ENCODE data around the gene CACNA2D4.

Gene CACNA2D4

DNA sequence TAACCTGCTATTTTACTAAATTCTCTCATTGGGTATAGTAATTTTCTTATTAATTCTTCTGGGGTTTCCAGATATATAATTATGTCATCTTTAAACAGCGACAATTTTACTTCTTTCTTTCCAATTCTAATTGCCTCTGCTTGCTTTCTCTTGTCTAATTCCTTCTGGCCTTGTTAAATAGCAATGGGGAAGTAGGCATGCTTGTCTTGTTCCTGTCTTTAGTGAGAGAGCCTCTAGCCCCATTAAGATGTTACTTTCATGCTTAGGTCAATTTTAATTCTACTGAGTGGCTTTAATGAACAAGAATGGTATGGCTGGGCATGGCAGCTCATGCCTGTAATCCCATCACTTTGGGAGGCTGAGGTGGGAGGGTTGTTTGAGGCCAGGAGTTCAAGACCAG lies 66.4 kb downstream of the CACNA2D4 start:
- no peak for DNase-seq (ENCODE audit: low spot score in 2 of 2)
- H3K4me3 ChIP-seq, result no peak overlapping the region
- no peaks in the 10 kb centered on the region for H3K9me3 ChIP-seq
- no peaks in the 10 kb centered on the region for H3K36me3 ChIP-seq (replicated peaks)
- in situ Hi-C loops (cut with MboI; ENCODE audit: low sequenced_read_pairs), result no loop called here
- H3K27me3 ChIP-seq (ENCODE audit: low read depth), result no peaks in the 10 kb centered on the region
- no peaks in the 10 kb centered on the region for H3K4me1 ChIP-seq

DNA sequence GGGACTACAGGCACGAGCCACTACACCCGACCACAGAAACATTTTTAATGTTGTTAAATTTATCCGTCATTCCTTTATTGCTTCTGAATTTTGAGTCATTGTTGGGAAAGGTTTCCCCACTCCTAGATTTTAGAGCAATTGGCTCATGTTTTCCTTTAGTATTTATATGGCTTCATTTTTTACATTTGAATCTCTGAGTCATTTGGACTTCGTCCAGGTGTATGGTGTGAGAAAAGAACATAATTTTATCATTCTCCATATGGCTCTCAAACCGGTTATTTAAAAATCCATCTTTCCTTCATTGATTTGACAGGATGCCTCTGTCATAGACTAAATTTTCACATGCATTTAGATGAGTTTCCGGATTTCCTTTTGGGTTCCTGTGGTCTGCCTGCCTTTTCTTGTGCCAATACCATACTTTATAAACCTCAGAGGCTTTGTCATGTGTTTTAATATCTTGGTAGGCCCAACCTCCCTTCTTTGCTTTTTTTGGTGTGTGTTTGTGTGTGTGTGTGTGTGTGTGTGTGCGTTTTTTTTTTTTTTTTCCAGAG lies 67.2 kb downstream of the CACNA2D4 start:
- in situ Hi-C loops (cut with MboI; ENCODE audit: low sequenced_read_pairs), result no loop called here
- H3K9me3 ChIP-seq, result no peaks in the 10 kb centered on the region
- H3K27me3 ChIP-seq (ENCODE audit: low read depth), result no peaks in the 10 kb centered on the region
- no peaks in the 10 kb centered on the region for H3K36me3 ChIP-seq (replicated peaks)
- no peak overlapping the region for H3K4me3 ChIP-seq
- H3K4me1 ChIP-seq, result no peaks in the 10 kb centered on the region
- DNase-seq (ENCODE audit: low spot score in 2 of 2), result no peak

DNA sequence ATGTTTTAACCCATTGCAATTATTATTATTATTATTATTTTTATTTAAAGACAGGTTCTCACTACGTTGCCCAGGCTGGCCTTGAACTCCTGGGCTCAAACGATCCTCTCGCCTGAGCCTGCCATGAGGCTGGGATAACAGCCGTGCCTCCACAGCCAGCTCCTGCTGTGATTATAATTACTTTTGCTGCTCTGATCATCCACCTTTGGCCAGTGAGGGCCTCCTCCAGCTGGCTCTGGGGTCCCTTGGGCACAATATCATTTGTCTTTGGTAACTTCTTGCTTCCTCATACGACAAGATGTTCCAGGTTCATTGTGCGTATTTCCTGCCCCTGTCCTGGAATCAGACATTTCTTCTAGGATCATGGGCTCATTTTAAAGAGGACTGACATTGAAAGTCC lies 69.7 kb downstream of the CACNA2D4 start:
- no peaks in the 10 kb centered on the region for H3K9me3 ChIP-seq
- H3K4me1 ChIP-seq, result no peaks in the 10 kb centered on the region
- H3K36me3 ChIP-seq (replicated peaks), result no peaks in the 10 kb centered on the region
- DNase-seq (ENCODE audit: low spot score in 2 of 2), result no peak
- H3K4me3 ChIP-seq, result no peak overlapping the region
- H3K27me3 ChIP-seq (ENCODE audit: low read depth), result no peaks in the 10 kb centered on the region
- in situ Hi-C loops (cut with MboI; ENCODE audit: low sequenced_read_pairs), result no loop called here

DNA sequence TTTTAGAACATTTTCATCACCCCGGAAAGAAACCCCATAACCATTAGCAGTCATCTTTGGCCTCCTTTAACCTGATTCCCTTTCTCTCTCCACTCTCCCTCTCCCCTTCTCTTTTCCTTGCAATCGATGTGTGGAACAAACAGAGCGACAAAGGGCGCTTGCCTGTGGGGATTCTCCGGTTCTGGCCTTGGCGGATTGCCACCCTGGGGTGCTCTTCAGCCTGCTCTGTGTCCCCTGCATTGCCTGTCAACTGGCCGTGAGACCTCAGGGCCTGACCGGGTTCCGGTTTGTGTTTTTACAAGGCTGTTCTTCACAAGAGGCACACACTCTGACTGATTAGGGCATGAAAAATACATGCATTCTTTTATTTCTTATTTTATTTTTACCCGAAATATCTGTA lies 70.3 kb downstream of the CACNA2D4 start:
- DNase-seq (ENCODE audit: low spot score in 2 of 2), result no peak
- H3K27me3 ChIP-seq (ENCODE audit: low read depth), result no peaks in the 10 kb centered on the region
- in situ Hi-C loops (cut with MboI; ENCODE audit: low sequenced_read_pairs), result no loop called here
- H3K9me3 ChIP-seq, result no peaks in the 10 kb centered on the region
- no peak overlapping the region for H3K4me3 ChIP-seq
- H3K4me1 ChIP-seq, result no peaks in the 10 kb centered on the region
- no peaks in the 10 kb centered on the region for H3K36me3 ChIP-seq (replicated peaks)

DNA sequence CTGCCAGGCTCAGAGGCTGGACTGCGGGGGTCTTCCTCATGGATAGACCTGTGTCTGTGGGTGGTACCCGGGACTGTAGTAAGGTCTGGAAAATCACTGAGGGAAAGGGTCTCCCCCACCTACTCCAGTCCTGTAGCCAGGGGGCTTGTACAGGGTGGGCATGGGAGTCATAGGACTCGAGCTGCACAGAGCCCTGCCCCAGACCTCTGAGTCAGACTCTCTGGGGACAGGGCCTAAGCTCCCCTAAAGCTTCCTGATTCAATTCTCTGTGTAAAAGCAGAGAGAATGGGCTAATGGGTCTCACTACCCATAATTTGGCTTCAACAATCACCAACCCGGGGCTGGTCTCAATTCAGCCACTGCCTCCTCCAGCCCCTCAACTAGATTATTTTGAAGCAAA lies 71.0 kb downstream of the CACNA2D4 start:
- in situ Hi-C loops (cut with MboI; ENCODE audit: low sequenced_read_pairs), result no loop called here
- Histone ChIP-seq H3K4me3 (no peak overlapping the region), H3K36me3 (replicated peaks) (no peaks in the 10 kb centered on the region), H3K27me3 (ENCODE audit: low read depth) (no peaks in the 10 kb centered on the region), H3K4me1 (no peaks in the 10 kb centered on the region), H3K9me3 (no peaks in the 10 kb centered on the region)
- DNase-seq (ENCODE audit: low spot score in 2 of 2), result no peak

DNA sequence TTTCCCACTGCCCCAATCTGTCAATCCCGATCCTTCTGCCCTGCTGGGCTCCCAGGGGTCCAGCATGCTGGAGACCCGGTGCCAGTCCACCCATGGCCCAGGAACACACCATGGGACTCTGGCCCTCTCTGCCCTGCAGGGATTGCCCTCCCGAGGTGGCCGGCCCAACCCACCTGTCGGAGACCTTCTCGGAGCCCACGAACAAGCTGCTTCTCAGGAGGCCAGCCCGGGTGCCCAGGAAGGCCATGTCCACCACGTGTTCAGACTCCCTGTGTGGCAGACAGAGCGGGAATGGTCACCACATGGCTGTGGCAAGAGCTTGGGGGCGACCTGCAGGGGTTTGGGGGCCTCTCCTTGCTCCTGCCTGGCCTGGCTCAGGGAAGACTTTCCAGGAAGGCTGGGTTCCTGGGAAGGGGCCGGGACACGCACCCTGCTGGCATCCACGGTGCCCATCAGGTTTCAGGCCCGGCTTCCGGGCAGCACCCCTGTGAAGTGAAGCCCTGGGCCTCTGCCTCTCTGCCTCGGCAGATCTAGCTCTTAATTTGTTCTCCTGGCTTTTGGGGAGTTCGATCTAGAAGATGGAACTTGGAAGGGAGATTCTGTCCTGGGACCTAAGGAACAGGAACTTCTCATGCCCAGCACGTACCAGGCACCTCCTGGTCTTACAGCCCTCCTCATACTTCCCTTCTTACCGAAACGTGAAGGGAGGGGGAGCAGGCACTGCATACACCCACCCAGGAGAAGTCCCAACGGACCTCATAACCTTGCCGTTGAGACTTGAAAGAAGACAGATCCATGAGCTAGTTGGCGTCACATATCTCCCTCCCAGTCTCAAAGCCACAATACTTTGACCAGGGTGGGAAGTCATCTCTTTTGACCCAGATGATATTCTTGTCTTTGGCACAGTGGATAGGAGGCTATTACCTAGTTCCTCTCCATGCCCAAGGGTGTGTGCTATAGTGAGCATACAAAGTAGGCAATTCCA lies 71.7 kb downstream of the CACNA2D4 start:
- Histone ChIP-seq H3K36me3 (replicated peaks) (no peaks in the 10 kb centered on the region), H3K4me1 (no peaks in the 10 kb centered on the region), H3K9me3 (no peaks in the 10 kb centered on the region), H3K4me3 (no peak overlapping the region), H3K27me3 (ENCODE audit: low read depth) (no peaks in the 10 kb centered on the region)
- in situ Hi-C loops (cut with MboI; ENCODE audit: low sequenced_read_pairs), result no loop called here
- DNase-seq (ENCODE audit: low spot score in 2 of 2), result no peak

DNA sequence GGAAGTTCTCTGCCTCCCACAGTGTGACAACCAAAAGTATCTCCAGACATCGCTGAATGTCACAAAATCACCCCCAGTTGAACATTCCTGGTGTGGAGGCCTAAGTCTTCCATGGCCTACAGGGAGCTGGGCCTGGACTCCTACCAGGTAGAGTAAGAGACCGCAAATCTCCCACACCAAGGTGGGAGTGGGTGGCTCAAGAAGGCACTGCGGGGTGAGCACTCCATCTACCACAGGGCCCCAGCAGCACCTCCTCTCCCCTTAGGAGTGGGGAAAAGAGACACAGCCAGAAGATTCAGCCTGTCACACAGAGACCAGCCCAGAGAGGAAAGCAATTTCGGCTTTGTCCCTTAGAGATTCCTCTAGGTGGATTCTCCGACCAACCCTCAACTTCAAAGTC lies 72.6 kb downstream of the CACNA2D4 start:
- in situ Hi-C loops (cut with MboI; ENCODE audit: low sequenced_read_pairs), result no loop called here
- DNase-seq (ENCODE audit: low spot score in 2 of 2), result no peak
- H3K27me3 ChIP-seq (ENCODE audit: low read depth), result no peaks in the 10 kb centered on the region
- no peaks in the 10 kb centered on the region for H3K4me1 ChIP-seq
- no peaks in the 10 kb centered on the region for H3K36me3 ChIP-seq (replicated peaks)
- H3K4me3 ChIP-seq, result no peak overlapping the region
- H3K9me3 ChIP-seq, result no peaks in the 10 kb centered on the region

DNA sequence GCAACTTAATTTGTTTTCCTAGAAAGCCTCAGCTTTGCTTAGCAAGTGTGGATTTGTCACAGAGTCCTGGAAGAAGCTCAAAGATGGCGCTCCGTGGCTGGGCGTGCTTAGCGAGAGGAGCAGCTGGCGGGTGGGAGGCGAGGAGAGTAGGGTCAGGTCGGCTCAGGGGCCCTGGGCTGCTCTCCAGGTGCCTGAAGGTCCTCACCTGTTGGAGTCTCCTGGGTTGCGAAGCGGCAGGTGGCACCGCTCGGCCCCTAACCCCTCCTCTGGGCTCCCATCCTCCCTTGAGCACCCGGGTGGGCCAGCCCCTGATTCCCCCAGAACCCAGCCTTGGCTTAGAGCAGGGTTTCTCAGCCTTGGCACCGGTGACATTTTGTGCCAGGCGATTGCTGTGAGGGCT lies 73.0 kb downstream of the CACNA2D4 start:
- Histone ChIP-seq H3K9me3 (no peaks in the 10 kb centered on the region), H3K36me3 (replicated peaks) (no peaks in the 10 kb centered on the region), H3K27me3 (ENCODE audit: low read depth) (no peaks in the 10 kb centered on the region), H3K4me3 (no peak overlapping the region), H3K4me1 (no peaks in the 10 kb centered on the region)
- in situ Hi-C loops (cut with MboI; ENCODE audit: low sequenced_read_pairs), result no loop called here
- no peak for DNase-seq (ENCODE audit: low spot score in 2 of 2)

DNA sequence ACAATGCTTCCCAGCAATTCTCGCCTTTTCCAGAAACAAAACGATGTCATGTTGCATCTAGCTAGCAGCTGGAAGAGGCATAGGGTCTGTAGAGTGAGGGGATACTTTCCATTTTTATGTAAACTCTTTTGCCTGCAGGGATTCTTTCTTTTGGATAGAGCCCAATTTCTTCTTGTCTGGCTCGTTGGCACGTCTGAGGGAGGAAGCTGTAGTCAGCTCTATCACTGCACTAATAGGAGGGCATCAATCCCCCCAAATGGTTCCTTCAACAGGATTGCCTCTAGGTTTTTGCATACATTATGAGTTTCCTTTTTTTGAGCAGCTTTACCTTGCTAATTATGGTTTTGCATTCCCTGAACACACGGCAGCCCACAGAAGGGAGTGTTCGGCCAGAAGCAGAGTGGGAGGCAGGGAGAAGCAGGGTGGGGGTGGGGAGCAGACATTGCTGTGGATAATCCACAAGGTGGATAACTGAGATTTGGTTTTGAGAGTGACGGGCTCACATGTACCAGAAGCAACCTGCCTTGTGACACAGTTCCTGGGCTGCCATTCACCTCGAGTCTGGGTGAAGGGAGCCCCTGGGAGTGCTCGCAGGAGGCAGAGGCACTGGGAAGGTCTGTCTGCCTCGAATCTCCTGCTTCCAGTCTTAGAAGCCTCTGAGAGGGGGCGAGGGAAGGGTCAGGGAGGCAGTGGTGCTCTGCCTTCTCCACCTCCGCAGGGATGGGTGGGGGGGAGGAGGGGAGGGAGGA lies 73.6 kb downstream of the CACNA2D4 start:
- DNase-seq (ENCODE audit: low spot score in 2 of 2), result no peak
- Histone ChIP-seq H3K36me3 (replicated peaks) (no peaks in the 10 kb centered on the region), H3K9me3 (no peaks in the 10 kb centered on the region), H3K4me1 (no peaks in the 10 kb centered on the region), H3K27me3 (ENCODE audit: low read depth) (no peaks in the 10 kb centered on the region), H3K4me3 (no peak overlapping the region)
- in situ Hi-C loops (cut with MboI; ENCODE audit: low sequenced_read_pairs), result no loop called here

DNA sequence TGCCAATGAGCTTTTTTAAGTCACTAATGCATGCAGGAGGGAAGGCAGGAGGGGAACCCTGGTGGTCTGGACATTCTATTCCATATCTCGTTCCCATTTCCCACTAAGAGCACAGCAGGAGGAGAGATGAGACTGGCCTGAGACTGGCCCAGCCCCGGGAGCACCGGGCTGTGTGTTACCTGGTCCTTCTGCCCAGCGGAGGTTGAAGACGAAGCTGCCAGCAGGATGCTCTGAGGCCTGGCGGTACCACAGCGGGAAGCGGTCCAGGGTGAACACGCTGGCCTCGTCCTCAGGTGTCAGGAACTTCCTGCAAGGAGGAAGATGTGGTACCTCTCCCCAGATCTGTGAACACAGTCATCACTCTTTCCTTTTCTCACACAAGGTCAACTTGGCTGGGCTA lies 74.2 kb downstream of the CACNA2D4 start:
- Histone ChIP-seq H3K36me3 (replicated peaks) (no peaks in the 10 kb centered on the region), H3K27me3 (ENCODE audit: low read depth) (no peaks in the 10 kb centered on the region), H3K4me1 (no peaks in the 10 kb centered on the region), H3K9me3 (no peaks in the 10 kb centered on the region), H3K4me3 (no peak overlapping the region)
- in situ Hi-C loops (cut with MboI; ENCODE audit: low sequenced_read_pairs), result no loop called here
- no peak for DNase-seq (ENCODE audit: low spot score in 2 of 2)

DNA sequence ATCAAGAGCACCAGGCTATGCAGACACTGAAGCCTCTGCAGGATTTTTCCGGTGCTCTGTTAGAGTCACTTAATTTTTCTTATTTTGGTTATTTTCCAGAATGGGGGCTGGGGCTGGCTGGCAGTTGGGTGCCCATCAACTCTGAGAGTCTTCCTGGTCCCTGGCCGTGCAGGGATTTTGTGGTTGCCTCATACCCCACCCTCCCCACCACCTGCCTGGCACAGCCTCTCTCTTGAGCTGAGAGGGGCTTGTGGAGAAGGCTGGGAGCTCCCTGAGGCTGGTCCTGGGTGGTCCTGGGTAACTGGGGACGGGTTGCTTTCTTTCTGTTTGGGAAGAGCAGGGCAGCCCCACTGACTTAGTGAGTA lies 74.8 kb downstream of the CACNA2D4 start:
- no peaks in the 10 kb centered on the region for H3K9me3 ChIP-seq
- in situ Hi-C loops (cut with MboI; ENCODE audit: low sequenced_read_pairs), result no loop called here
- no peaks in the 10 kb centered on the region for H3K27me3 ChIP-seq (ENCODE audit: low read depth)
- no peaks in the 10 kb centered on the region for H3K4me1 ChIP-seq
- H3K4me3 ChIP-seq, result no peak overlapping the region
- DNase-seq (ENCODE audit: low spot score in 2 of 2), result no peak
- no peaks in the 10 kb centered on the region for H3K36me3 ChIP-seq (replicated peaks)

DNA sequence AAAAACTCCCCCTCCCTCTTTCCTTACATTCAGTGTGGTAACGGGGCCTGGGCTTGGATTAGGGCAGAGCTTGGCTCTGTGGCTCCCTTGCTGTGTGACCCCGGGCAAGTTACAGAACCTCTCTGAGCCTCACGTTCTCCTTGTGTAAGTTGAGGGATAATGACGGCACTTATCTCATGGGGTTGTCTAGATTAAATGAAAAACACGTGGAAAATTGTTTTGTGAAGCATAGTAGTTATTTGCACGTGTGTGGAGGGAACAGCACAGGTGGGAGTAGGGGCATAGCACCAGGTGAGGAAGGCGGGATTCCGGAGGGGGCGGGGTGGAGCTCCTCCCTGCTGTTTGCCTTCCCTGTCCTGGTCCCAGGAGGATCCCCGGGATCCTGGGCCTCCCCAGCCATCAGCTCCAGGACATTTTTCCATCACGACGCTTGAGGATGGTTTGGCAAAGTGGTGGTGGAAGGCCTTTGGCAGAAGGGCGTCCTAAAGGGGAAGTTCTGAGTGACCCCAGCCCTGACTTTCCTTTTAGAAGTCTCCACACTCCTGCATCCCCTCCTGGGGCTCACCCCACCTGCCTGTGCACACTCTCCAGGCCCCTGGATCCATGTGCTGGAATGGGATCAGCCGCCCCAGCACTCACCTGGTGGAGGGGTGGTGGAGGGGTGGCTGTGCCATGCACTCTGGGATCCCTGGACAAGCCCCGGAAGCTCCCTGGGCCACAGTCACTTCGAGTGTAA lies 75.4 kb downstream of the CACNA2D4 start:
- no peaks in the 10 kb centered on the region for H3K9me3 ChIP-seq
- no peaks in the 10 kb centered on the region for H3K36me3 ChIP-seq (replicated peaks)
- no peak overlapping the region for H3K4me3 ChIP-seq
- no peak for DNase-seq (ENCODE audit: low spot score in 2 of 2)
- no peaks in the 10 kb centered on the region for H3K4me1 ChIP-seq
- no peaks in the 10 kb centered on the region for H3K27me3 ChIP-seq (ENCODE audit: low read depth)
- in situ Hi-C loops (cut with MboI; ENCODE audit: low sequenced_read_pairs), result no loop called here

DNA sequence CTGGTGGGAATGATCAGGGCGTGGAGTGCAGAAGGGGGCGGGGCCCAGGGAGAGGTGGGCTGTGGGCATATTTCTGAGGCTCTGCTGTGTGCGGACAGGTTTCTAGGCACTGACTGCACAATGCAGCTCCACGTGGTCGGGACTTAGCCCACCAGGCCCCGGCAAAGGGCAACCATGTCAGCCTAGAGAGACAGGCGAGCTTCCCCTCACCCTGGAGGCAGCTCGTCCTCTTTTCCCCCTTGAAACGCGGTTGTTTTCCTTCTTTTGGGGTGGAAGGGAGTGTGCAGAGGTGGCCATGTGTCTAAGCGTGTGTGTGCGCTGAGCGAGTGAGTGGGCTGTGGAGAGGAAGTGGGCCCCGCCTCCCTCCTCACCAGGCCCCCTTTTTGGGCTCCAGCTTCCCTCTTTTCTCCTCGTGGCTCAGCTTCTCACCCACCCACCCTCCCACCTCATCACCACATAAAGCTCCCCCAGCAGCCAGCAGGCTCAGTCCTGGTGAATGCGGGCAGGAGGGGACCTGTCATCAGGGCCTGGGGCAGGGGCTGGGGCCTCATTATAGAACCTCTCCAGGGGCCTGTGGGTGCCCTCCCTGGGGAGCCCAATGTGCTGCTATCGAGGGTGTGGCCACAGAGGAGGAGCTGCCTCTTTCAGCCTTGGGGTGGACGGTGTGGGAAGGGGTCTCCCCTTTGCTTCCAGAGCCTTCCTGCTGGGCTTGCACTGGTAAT lies 76.1 kb downstream of the CACNA2D4 start:
- in situ Hi-C loops (cut with MboI; ENCODE audit: low sequenced_read_pairs), result no loop called here
- no peaks in the 10 kb centered on the region for H3K36me3 ChIP-seq (replicated peaks)
- H3K4me1 ChIP-seq, result no peaks in the 10 kb centered on the region
- no peak overlapping the region for H3K4me3 ChIP-seq
- DNase-seq (ENCODE audit: low spot score in 2 of 2), result no peak
- H3K9me3 ChIP-seq, result no peaks in the 10 kb centered on the region
- H3K27me3 ChIP-seq (ENCODE audit: low read depth), result no peaks in the 10 kb centered on the region

All from HAP-1 (cell line).